DND-41 (cell line): ENCODE results near the gene KCNG2.

Source experiments
- EZH2 ChIP-seq: IDR thresholded peaks from 3 replicates; pipeline ENCODE4 v1.6.1; 2012; ENCODE audit warnings: borderline replicate concordance, low read depth, mild to moderate bottlenecking, moderate library complexity, low read length, inconsistent platforms; ENCODE audit not compliant: severe bottlenecking
- TF ChIP-seq, protein P1 (sequence below): IDR thresholded peaks from 2 replicates; pipeline ENCODE4 v1.5.1; 2012; ENCODE audit warnings: borderline replicate concordance, low read length, moderate library complexity, mild to moderate bottlenecking; ENCODE audit not compliant: poor library complexity, severe bottlenecking; ENCODE audit errors: extremely low read depth

DNA sequence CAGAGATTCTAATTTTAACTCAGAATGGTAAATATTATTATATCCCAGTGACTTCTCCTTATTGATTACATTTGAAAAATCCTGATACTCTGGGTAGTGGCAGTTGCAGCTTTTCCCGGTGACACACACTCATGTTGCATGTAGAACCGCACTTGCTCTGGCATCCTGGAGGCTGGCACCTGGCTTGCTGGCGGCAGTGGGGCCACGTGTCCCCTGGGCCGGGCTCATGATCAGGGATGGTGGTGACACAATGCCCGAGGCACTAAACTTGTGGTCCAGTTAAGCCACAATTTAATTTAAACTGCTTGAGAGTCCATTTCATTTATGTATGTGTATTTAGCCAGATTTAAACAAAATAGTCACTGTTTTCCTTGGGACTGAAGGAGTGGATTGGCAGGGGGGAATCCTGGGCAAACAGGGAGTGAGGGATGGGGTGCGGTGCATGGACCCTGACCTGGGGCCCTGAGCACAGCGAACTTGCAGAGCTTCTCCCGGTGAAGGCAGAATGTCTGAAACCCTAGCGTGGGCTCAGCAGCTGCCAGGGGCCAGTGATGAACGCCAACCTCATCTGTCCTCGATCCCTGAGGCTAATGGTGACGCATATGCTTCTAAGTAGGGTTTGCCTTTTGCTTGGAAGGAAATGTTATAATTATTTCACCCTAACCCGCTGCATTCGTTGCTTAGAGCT is 50.0 kb downstream of the KCNG2 start:
- no peak for TF ChIP-seq EZH2
- TF ChIP-seq, protein P1, sequence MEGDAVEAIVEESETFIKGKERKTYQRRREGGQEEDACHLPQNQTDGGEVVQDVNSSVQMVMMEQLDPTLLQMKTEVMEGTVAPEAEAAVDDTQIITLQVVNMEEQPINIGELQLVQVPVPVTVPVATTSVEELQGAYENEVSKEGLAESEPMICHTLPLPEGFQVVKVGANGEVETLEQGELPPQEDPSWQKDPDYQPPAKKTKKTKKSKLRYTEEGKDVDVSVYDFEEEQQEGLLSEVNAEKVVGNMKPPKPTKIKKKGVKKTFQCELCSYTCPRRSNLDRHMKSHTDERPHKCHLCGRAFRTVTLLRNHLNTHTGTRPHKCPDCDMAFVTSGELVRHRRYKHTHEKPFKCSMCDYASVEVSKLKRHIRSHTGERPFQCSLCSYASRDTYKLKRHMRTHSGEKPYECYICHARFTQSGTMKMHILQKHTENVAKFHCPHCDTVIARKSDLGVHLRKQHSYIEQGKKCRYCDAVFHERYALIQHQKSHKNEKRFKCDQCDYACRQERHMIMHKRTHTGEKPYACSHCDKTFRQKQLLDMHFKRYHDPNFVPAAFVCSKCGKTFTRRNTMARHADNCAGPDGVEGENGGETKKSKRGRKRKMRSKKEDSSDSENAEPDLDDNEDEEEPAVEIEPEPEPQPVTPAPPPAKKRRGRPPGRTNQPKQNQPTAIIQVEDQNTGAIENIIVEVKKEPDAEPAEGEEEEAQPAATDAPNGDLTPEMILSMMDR: no peak
